Measurements from ENCODE around the gene NIM1K. TPM values are rescaled to one million over a fixed set of nuclear protein-coding genes. Genes with fewer than 3 reads are reported as not detected.

Gene NIM1K
- total RNA-seq, 4 donors from 2014 or later, result not detected

- DNase-seq, result no peak
- Histone ChIP-seq H3K4me1 (no peaks in the 10 kb centered on the region), H3K27ac (no peak overlapping the region), H3K9me3 (no peaks in the 10 kb centered on the region), H3K4me3 (no peak overlapping the region), H3K27me3 (no peaks in the 10 kb centered on the region), H3K36me3 (peaks cover 0 to 53% (median 0%) of the 10 kb centered on the region in 3 donors)
- TF ChIP-seq CTCF (IDR thresholded peaks at IDR 0.05), result no peak
- no peak for TF ChIP-seq POLR2A (IDR thresholded peaks at IDR 0.05)
These were observed 95.5 kb downstream of the NIM1K start for GRCh38 chr5:43287493-43287892.

- no peak for DNase-seq
- Histone ChIP-seq H3K9me3 (no peaks in the 10 kb centered on the region), H3K4me1 (no peaks in the 10 kb centered on the region), H3K36me3 (peaks cover 0 to 61% (median 0%) of the 10 kb centered on the region in 3 donors), H3K27ac (no peak overlapping the region), H3K4me3 (no peak overlapping the region), H3K27me3 (no peaks in the 10 kb centered on the region)
- TF ChIP-seq CTCF (IDR thresholded peaks at IDR 0.05) (no peak), POLR2A (IDR thresholded peaks at IDR 0.05) (no peak)
These were observed 96.3 kb downstream of the NIM1K start for GRCh38 chr5:43288269-43288831.

GRCh38 chr5:43290726-43291125 lies 98.7 kb downstream of the NIM1K start:
- no peak for TF ChIP-seq CTCF (IDR thresholded peaks at IDR 0.05)
- no peak for TF ChIP-seq POLR2A (IDR thresholded peaks at IDR 0.05)
- no peak for DNase-seq
- no peaks in the 10 kb centered on the region for H3K27me3 ChIP-seq
- no peaks in the 10 kb centered on the region for H3K4me1 ChIP-seq
- no peak overlapping the region for H3K27ac ChIP-seq
- H3K9me3 ChIP-seq, result no peaks in the 10 kb centered on the region
- H3K4me3 ChIP-seq, result no peak overlapping the region
- peaks cover 0 to 85% (median 8%) of the 10 kb centered on the region in 3 donors for H3K36me3 ChIP-seq

GRCh38 chr5:43294226-43294625 lies 102.2 kb downstream of the NIM1K start:
- DNase-seq, result no peak
- H3K27me3 ChIP-seq, result no peaks in the 10 kb centered on the region
- no peaks in the 10 kb centered on the region for H3K9me3 ChIP-seq
- peaks cover 0 to 91% (median 8%) of the 10 kb centered on the region in 3 donors for H3K36me3 ChIP-seq
- TF ChIP-seq CTCF (IDR thresholded peaks at IDR 0.05) (no peak), POLR2A (IDR thresholded peaks at IDR 0.05) (no peak)
- no peaks in the 10 kb centered on the region for H3K4me1 ChIP-seq
- no peak overlapping the region for H3K4me3 ChIP-seq
- H3K27ac ChIP-seq, result no peak overlapping the region

- Histone ChIP-seq H3K9me3 (no peaks in the 10 kb centered on the region), H3K36me3 (peaks cover 0 to 86% (median 8%) of the 10 kb centered on the region in 3 donors), H3K4me3 (no peak overlapping the region), H3K4me1 (no peaks in the 10 kb centered on the region), H3K27ac (no peak overlapping the region), H3K27me3 (no peaks in the 10 kb centered on the region)
- TF ChIP-seq CTCF (IDR thresholded peaks at IDR 0.05), result no peak
- TF ChIP-seq POLR2A (IDR thresholded peaks at IDR 0.05), result no peak
- no peak for DNase-seq
These were observed 103.2 kb downstream of the NIM1K start for GRCh38 chr5:43295202-43295601.

- Histone ChIP-seq H3K27me3 (no peaks in the 10 kb centered on the region), H3K36me3 (peaks cover 0 to 74% (median 8%) of the 10 kb centered on the region in 3 donors), H3K4me3 (no peak overlapping the region), H3K9me3 (no peaks in the 10 kb centered on the region), H3K4me1 (no peaks in the 10 kb centered on the region), H3K27ac (no peak overlapping the region)
- TF ChIP-seq POLR2A (IDR thresholded peaks at IDR 0.05), result no peak
- no peak for TF ChIP-seq CTCF (IDR thresholded peaks at IDR 0.05)
- no peak for DNase-seq
These were observed 104.8 kb downstream of the NIM1K start for GRCh38 chr5:43296835-43297234.

All from Peyer's patch (tissue), 4 donors.